Fibroblast of skin of back (primary cell): ENCODE data around the gene LTBP3.
"Not testable (repeated sequence)": the region's sequence is repeated elsewhere in the genome, so short reads cannot be mapped to it uniquely, and the experiment has no call there.

Experiments
- DNase-seq: peaks from one replicate; pipeline ENCODE4 v3.0.0-alpha.2; 2013

Gene LTBP3

GRCh38 chr11:65571420-65571819 is 13.3 kb upstream of the LTBP3 start:
- no peak for DNase-seq

GRCh38 chr11:65569973-65570918 is 12.1 kb upstream of the LTBP3 start, which contains the start of gene ZNRD2:
Gene ZNRD2 (plus strand): TSS chr11:65570477. CDS start chr11:65570492, 15 bp downstream.
- DNase-seq = peak; percentile 99

- DNase-seq = no peak
Measured at GRCh38 chr11:65569164-65569972, 11.2 kb upstream of the LTBP3 start.

GRCh38 chr11:65565624-65566453 is 7.7 kb upstream of the LTBP3 start:
- peak; percentile 46 for DNase-seq

GRCh38 chr11:65564879-65565559 is 6.9 kb upstream of the LTBP3 start:
- DNase-seq = not testable (repeated sequence)

- no peak for DNase-seq
Measured at GRCh38 chr11:65563601-65564000, 5.4 kb upstream of the LTBP3 start.

GRCh38 chr11:65562788-65563187 is 4.6 kb upstream of the LTBP3 start:
- no peak for DNase-seq

- no peak for DNase-seq
Measured at GRCh38 chr11:65562020-65562419, 3.9 kb upstream of the LTBP3 start.

GRCh38 chr11:65560555-65561418 is 2.6 kb upstream of the LTBP3 start:
- DNase-seq = peak; percentile 86

- DNase-seq = peak; percentile 79
Measured at GRCh38 chr11:65559951-65560537, 1.9 kb upstream of the LTBP3 start.

GRCh38 chr11:65559535-65559934 is 1.4 kb upstream of the LTBP3 start:
- no peak for DNase-seq

GRCh38 chr11:65558930-65559509 is 861 bp upstream of the LTBP3 start:
- DNase-seq = peak; percentile 75

- DNase-seq = peak; percentile 39
Measured at GRCh38 chr11:65557280-65558001, 718 bp downstream of the LTBP3 start.

GRCh38 chr11:65556470-65557279 is 1.5 kb downstream of the LTBP3 start:
- no peak for DNase-seq

- peak; percentile 92 for DNase-seq
Measured at GRCh38 chr11:65555693-65556231, 2.4 kb downstream of the LTBP3 start.

GRCh38 chr11:65554842-65555430 is 3.2 kb downstream of the LTBP3 start:
- no peak for DNase-seq

- no peak for DNase-seq
Measured at GRCh38 chr11:65554057-65554818, 3.9 kb downstream of the LTBP3 start.
